Right atrium auricular region (tissue), 2 donors: ENCODE data around the gene PRCP. TPM values are rescaled to one million over a fixed set of nuclear protein-coding genes. Genes with fewer than 3 reads are reported as not detected.

Source experiments
- DNase-seq: peaks from one replicate; pipeline ENCODE4 v3.0.0-alpha.2; 2019; ENCODE audit warnings: low spot score
- H3K27ac ChIP-seq, 2 donors: fragments of 200-600 bp; sonication (generic); 1 replicate in 1 of 2; 2 replicates in 1 of 2; pipeline ENCODE4 v1.5.1; 2016 to 2019
- H3K27me3 ChIP-seq, 2 donors: fragments of 200-600 bp; sonication (generic); one replicate each; pipeline versions ENCODE4 v1.5.1 to v1.6.0; 2017 to 2019
- H3K36me3 ChIP-seq: fragments of 200-600 bp; sonication (generic); one replicate; pipeline ENCODE4 v1.5.1; 2016
- H3K4me1 ChIP-seq, 2 donors: fragments of 200-600 bp; sonication (generic); one replicate each; pipeline versions ENCODE4 v1.5.1 to v1.6.0; 2017 to 2019
- H3K4me3 ChIP-seq, 2 donors: fragments of 200-600 bp; sonication (generic); 1 replicate in 1 of 2; 2 replicates in 1 of 2; pipeline ENCODE4 v1.5.1; 2017 to 2019; ENCODE audit warnings: mild to moderate bottlenecking in 1 of 2, moderate library complexity in 1 of 2
- H3K9me3 ChIP-seq, 2 donors: fragments of 200-600 bp; sonication (generic); one replicate each; pipeline ENCODE4 v1.5.1; 2019
- total RNA-seq, 2 donors: library from RNA; depleted of rRNA; stranded (reverse); fragments of >200 nt; gene quantifications; one replicate each; pipeline ENCODE4 v1.1.0, GENCODE V29; 2016
- TF ChIP-seq, protein P1 (sequence below), 2 donors: fragments of 200-600 bp; sonication (generic); IDR thresholded peaks; one replicate each; pipeline ENCODE4 v1.5.1; 2019; ENCODE audit warnings: antibody characterized with exemption in 2 of 2

PRCP gene
- total RNA-seq, 2 donors from 2014 or later = 52.5 to 60.1 TPM

GRCh38 chr11:82942376-82942775 lies 42.1 kb upstream of the PRCP start:
- Histone ChIP-seq H3K27me3 (no peaks in the 10 kb centered on the region), H3K4me3 (no peak overlapping the region), H3K4me1 (no peaks in the 10 kb centered on the region), H3K27ac (no peak overlapping the region), H3K9me3 (no peaks in the 10 kb centered on the region), H3K36me3 (no peaks in the 10 kb centered on the region)
- no peak for DNase-seq
- TF ChIP-seq, protein P1, sequence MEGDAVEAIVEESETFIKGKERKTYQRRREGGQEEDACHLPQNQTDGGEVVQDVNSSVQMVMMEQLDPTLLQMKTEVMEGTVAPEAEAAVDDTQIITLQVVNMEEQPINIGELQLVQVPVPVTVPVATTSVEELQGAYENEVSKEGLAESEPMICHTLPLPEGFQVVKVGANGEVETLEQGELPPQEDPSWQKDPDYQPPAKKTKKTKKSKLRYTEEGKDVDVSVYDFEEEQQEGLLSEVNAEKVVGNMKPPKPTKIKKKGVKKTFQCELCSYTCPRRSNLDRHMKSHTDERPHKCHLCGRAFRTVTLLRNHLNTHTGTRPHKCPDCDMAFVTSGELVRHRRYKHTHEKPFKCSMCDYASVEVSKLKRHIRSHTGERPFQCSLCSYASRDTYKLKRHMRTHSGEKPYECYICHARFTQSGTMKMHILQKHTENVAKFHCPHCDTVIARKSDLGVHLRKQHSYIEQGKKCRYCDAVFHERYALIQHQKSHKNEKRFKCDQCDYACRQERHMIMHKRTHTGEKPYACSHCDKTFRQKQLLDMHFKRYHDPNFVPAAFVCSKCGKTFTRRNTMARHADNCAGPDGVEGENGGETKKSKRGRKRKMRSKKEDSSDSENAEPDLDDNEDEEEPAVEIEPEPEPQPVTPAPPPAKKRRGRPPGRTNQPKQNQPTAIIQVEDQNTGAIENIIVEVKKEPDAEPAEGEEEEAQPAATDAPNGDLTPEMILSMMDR (IDR thresholded peaks at IDR 0.05) = no peak

GRCh38 chr11:82939456-82939855 lies 39.2 kb upstream of the PRCP start:
- H3K27ac ChIP-seq = no peak overlapping the region
- TF ChIP-seq, protein P1 (IDR thresholded peaks at IDR 0.05) = no peak
- no peaks in the 10 kb centered on the region for H3K9me3 ChIP-seq
- no peak for DNase-seq
- H3K4me3 ChIP-seq = no peak overlapping the region
- no peaks in the 10 kb centered on the region for H3K36me3 ChIP-seq
- H3K4me1 ChIP-seq = no peaks in the 10 kb centered on the region
- no peaks in the 10 kb centered on the region for H3K27me3 ChIP-seq

GRCh38 chr11:82937554-82937953 lies 37.3 kb upstream of the PRCP start:
- no peak for DNase-seq
- H3K36me3 ChIP-seq = no peaks in the 10 kb centered on the region
- H3K27ac ChIP-seq = no peak overlapping the region
- TF ChIP-seq, protein P1 (IDR thresholded peaks at IDR 0.05) = no peak
- H3K9me3 ChIP-seq = no peaks in the 10 kb centered on the region
- H3K4me3 ChIP-seq = no peak overlapping the region
- no peaks in the 10 kb centered on the region for H3K4me1 ChIP-seq
- H3K27me3 ChIP-seq = no peaks in the 10 kb centered on the region

DNA sequence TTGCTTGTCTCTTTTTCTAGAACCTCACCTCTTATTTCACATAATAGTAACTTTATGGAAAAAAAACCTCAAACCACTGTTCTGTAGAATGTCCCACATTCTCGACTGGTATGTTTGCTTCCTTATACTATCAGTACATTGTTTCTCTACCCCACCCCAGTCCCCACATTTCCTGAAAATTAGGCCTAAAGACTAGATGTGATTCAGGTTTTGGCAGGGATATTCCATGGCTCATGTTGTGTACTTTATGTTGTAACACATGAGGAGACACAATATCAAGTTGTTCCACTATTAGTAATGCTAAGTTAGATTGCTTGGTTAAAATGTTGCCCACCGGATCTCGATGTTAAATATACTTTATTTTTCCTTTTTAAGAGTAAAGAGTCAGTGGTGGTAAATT lies 36.0 kb upstream of the PRCP start:
- no peak for DNase-seq
- Histone ChIP-seq H3K36me3 (no peaks in the 10 kb centered on the region), H3K4me3 (no peak overlapping the region), H3K9me3 (no peaks in the 10 kb centered on the region), H3K27ac (no peak overlapping the region), H3K27me3 (no peaks in the 10 kb centered on the region), H3K4me1 (no peaks in the 10 kb centered on the region)
- TF ChIP-seq, protein P1 (IDR thresholded peaks at IDR 0.05) = no peak

GRCh38 chr11:82932564-82932963 lies 32.3 kb upstream of the PRCP start:
- TF ChIP-seq, protein P1 (IDR thresholded peaks at IDR 0.05) = no peak
- H3K27ac ChIP-seq = no peak overlapping the region
- no peak for DNase-seq
- H3K4me3 ChIP-seq = no peak overlapping the region
- H3K4me1 ChIP-seq = no peaks in the 10 kb centered on the region
- no peaks in the 10 kb centered on the region for H3K27me3 ChIP-seq
- no peaks in the 10 kb centered on the region for H3K36me3 ChIP-seq
- H3K9me3 ChIP-seq = no peaks in the 10 kb centered on the region

GRCh38 chr11:82930734-82931133 lies 30.5 kb upstream of the PRCP start:
- no peak for DNase-seq
- TF ChIP-seq, protein P1 (IDR thresholded peaks at IDR 0.05) = no peak
- H3K9me3 ChIP-seq = no peaks in the 10 kb centered on the region

More at GRCh38 chr11:82930734-82931133, 30.5 kb upstream of the PRCP start:
- no peak overlapping the region for H3K4me3 ChIP-seq
- no peaks in the 10 kb centered on the region for H3K4me1 ChIP-seq
- H3K27me3 ChIP-seq = no peaks in the 10 kb centered on the region
- no peaks in the 10 kb centered on the region for H3K36me3 ChIP-seq
- no peak overlapping the region for H3K27ac ChIP-seq
